ENCODE data around the gene NARF.
"Not testable (repeated sequence)": the region's sequence is repeated elsewhere in the genome, so short reads cannot be mapped to it uniquely, and the experiment has no call there.

NARF gene

DNA sequence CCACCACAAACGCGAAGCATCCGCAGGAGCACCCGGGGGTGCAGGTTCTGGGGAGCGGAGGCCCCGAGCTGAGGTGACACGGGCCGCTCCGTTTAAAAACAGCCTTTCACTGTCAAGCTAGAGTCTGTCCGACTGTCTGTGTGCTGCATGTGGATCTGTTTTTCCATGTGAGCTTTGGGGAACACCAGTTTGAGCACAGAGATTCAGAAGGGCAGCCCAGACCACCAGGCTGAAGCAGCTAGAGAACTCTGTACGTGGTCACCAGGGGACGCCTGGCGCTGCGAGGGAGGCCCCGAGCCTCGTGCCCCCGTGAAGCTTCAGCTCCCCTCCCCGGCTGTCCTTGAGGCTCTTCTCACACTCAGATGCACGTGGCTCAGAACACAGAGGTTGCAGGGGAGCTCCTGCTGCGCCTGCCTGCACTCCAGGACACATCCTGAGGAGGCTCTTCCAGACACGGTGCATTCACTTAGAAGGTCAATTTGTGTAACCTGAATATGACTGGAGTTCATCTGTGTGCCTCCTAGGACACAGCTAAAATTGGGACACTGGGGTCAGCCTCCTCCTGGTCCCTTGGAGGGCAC, 45.3 kb downstream of the NARF start:
- DNase-seq, result no peak

DNA sequence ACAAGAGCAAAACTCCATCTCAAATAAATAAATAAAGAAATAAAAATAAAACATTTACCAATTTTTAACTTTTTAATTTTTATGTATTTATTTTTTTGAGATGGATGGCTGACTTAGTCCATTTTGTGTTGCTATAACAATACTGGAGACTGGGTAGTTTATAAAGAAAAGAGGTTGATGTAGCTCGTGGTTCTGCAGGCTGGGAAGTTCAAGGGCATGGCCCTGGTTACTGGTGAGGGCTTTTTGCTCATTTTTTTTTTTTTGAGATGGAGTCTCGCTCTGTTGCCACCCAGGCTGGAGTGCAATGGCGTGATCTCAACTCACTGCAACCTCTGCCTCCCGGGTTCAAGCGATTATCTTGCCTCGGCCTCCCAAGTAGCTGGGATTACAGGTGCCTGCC, 46.8 kb downstream of the NARF start:
- no peak for DNase-seq

GRCh38 chr17:82506402-82506801, 47.9 kb downstream of the NARF start:
- DNase-seq, result not testable (repeated sequence)

DNA sequence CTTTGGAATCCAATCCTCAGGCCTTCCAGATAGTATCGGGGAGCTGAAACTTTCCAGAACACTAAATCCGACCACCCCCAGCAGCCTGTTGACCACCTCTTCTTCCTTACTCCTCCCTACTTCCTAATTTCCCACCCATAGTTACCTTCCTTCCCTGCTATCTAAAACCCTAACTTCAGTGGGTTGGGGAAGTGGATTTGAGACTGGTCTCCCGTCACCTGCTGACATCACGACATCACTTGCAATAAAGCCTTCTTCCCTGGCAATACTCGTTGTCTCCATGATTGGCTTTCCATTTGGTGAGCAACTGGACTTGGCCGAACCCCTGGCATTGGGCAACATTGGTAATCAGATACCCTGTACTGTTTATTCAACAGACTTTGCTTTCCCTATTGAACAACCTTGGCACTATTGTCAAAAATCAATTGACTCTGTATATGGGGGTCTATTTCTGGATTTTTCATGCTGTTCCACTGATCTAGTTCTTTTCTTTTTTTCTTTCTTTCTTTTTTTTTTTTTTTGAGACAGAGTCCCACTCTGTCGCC, 49.2 kb downstream of the NARF start:
- no peak for DNase-seq

DNA sequence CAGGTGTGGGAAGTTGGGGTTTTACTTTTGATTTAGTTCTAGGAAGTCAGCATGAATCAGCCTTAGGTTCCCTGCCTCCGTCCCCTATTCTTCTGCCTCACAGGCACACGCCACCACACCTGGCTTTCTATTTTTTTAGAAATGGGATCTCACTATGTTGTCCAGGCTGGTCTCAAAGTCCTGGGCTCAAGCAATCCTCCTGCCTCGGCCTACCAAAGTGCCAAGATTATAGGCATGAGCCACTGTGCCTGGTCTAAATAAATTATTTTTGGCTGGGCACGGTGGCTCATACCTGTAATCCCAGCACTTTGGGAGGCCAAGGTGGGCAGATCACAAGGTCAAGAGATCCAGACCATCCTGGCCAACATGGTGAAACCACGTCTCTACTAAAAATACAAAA, 53.1 kb downstream of the NARF start:
- DNase-seq, result not testable (repeated sequence)

- not testable (repeated sequence) for DNase-seq
Measured at GRCh38 chr17:82513864-82514263, 55.3 kb downstream of the NARF start.

DNA sequence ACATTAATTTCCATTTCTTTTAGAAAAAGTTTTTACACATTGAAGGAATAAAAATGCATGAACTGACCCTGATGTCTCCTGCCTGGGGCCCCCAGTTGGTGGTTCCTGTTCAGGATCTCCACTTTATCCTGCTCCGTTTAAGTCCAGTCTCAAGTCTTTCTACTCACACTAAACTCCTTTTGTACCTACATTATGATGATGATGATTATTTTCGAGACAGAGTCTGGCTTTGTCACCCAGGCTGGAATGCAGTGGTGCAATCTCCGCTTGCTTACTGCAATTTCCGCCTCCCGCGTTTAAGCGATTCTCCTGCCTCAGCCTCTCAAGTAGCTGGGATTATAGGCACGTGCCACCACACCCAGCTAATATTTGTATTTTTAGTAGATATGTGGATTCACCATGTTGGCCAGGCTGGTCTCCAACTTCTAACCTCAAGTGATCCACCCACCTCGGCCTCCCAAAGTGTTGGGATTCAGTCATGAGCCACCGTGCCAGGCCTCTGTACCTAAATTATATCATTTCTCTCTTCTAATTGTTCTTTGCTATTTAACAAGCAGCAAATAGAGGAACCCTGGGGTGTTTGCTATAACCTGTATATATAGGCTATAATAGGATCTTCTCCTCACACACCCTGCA, 58.8 kb downstream of the NARF start:
- DNase-seq, result no peak

DNA sequence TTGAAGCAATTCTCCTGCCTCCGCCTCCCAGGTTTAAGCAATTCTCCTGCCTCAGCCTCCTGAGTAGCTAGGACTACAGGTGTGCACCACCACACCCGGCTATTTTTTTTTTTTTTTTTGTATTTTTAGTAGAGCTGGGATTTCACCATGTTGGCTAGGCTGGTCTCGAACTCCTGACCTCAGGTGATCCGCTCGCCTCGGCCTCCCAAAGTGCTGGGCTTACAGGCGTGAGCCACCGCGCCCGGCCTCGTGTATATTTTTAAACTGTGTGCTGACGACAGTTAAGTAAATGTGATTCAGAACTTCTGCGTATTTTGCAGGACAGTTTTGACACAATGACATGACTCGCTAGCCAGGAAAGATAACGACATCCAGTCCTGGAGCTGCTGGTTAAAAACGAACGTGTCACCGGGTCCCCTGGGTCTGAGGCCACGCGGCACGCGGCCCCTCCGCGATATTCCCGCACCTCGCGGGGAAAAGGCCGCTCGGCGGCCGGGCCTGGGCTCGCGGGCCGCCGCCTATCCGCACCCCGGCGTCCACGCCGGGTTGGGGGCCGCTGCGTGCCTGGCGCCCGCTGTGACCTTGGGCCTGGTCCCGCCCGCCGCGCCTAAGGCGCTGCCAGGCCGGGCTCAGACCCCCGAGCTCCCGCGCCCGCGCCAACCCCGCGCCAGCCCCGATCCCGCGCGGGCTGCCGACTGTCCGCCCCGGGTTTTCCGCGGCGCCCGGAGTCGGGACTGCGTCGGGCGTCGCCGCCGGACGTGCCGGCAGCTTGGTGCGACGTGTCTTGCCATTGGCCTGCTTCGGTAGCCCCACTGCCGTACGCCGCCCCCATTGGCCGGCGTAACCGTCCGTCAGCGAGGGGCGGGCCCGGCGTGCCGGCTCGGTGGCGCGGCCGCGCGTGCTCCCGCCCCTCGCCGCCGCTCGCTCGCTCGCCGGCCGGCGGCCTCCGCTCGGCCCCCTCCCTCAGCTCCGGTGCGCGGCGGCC, 60.6 kb downstream of the NARF start, which contains the start of gene FOXK2:
Gene FOXK2 (plus strand): TSS at position 907 of the 985 bp plus-strand sequence. CDS start 157 bp downstream, outside the sequence.
- DNase-seq, result peak; percentile 49 to 88

DNA sequence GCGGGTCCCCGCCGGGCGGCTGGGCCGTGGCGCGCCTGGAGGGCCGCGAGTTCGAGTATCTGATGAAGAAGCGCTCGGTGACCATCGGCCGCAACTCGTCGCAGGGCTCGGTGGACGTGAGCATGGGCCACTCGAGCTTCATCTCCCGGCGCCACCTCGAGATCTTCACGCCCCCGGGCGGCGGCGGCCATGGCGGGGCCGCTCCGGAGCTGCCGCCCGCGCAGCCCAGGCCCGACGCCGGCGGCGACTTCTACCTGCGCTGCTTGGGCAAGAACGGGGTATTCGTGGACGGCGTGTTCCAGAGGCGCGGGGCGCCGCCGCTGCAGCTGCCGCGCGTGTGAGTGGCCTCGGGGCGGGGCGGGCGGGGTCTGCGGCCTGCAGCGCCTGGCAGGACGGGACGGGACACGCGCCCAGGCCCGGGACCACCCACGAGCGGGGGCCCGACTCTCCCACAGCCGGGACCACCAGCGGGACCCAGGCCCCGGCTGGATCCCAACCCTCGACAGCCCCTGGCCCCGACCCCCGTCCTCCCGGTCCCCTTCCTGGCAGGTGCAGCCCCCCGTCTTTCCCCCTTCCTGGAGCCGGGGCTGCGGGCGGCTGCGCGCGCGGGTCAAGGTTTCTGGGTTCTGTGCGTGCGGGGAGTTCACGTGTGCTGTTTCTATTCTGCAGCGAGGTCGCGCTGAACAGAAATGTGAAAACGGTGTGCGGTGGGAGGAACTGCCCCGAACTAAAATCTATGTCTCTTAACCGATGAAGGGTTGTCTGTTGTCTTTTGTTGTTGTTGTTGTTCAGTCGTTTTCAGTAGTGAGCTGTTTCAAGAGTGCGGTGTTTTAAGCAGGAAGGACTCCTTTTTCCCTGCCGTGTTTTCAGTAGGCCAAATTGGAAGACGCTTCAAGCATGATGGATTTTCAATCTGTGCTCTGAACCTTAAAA, 61.7 kb downstream of the NARF start:
- DNase-seq, result peak in 1 of 2 experiments; percentile 15

- no peak for DNase-seq
Measured at GRCh38 chr17:82524540-82524939, 66.0 kb downstream of the NARF start.

GRCh38 chr17:82525712-82526111, 67.2 kb downstream of the NARF start:
- no peak for DNase-seq

DNA sequence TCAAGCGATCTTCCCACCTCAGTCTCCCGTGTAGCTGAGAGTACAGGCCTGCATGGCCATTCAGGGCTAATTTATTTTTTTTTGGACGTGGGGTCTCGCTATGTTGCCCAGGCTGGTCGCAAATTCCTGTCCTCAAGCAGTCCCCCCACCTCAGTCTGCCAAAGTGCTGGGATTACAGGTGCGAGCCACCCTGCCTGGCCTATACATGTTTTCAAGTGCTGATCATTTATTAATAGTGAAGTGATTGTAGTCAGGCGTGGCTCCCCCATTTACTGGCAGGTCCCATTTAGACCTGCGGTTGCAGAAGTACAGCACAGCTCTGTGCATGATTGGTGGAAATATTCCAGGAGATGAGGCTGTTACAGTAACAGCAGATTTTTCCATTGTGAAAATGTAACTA, 69.4 kb downstream of the NARF start:
- DNase-seq, result no peak

DNA sequence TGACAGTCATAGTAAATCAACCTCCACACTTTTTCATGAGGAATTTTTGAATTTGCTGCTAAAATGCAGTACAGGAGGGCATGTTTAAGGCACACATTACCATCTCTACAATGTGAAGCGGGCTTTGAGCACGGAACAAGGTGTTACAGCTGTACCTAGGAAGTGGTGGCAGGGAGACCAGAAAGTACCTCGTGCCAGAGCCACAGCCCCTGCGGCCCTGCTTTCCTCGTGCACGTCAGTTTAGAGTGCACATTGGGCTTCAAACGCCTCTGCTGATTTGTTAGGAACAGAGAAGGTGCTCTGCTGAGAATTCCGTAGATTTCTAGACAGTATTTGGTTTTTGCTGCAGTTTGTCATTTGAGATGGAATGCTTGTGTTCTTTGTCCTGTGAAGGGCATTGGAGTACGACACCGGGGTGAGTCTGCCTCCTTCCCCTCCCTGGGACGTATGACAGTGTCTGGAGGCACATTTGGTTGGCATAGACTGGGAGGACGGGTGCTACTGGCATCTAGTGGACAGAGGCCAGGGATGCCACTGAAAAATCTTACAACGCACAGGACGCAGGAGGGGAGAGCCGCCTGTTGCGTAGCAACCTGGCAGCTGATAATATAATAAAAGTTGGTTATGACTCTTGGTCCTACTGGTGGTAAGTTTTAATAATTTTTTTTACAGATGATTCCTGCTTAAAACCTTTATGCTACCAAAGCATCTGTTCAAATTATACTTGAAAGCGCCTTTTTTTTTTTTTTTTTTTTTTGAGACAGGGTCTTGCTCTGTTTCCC, 70.1 kb downstream of the NARF start:
- DNase-seq, result peak; percentile 75 to 91

GRCh38 chr17:82529914-82530300, 71.4 kb downstream of the NARF start:
- DNase-seq, result no peak

DNA sequence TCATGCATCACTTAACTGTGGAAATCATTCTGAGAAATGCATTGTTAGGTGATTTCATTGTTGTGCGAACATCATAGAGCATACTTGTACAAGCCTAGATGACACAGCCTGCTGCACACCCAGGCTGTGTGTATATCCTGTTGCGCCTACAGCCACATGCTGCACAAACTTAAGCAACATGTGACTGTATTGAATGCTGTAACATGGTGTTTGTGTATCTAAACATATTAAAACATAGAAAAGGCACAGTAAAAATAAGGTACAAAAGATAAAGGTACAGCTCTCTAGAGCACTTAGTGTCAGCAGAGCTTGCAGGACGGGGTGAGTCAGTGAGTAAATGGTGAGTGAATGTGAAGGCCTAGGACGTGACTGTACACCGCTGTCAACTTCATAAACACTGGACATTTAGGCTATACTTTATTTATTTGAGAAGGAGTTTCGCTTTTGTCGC, 72.9 kb downstream of the NARF start:
- DNase-seq, result peak in 1 of 2 experiments; percentile 43

GRCh38 chr17:82534401-82534812, 75.9 kb downstream of the NARF start:
- DNase-seq, result no peak

GRCh38 chr17:82536512-82537201, 78.1 kb downstream of the NARF start:
- peak in 1 of 2 experiments; percentile 64 for DNase-seq

DNA sequence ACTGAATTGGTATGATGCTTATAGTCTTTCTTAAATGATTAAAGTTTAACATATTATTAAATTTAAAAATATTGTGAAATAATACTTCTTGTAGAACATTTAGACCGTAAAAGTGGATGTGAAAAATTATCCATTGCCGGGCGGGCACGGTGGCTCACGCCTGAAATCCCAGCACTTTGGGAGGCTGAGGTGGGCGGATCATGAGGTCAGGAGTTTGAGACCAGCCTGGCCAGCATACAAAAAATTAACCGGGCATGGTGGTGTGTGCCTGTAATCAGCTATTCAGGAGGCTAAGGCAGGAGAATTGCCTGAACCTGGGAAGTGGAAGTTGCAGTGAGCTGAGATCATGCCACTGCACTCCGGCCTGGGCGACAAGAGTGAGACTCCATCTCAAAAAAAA, 78.7 kb downstream of the NARF start:
- not testable (repeated sequence) for DNase-seq

- not testable (repeated sequence) for DNase-seq
Measured at GRCh38 chr17:82539076-82539475, 80.5 kb downstream of the NARF start.
